Nephron progenitor cell (in vitro differentiated cells): ENCODE results near the gene SH3BGR.

Experiments
- DNase-seq: peaks from one replicate; pipeline ENCODE4 v3.0.0; 2021
- H3K27ac Mint-ChIP-seq: 2 replicates; pipeline ENCODE4 v1.8.0; 2021; ENCODE audit warnings: mild to moderate bottlenecking, moderate library complexity, mixed read lengths
- H3K27me3 Mint-ChIP-seq: 2 replicates; pipeline ENCODE4 v1.8.0; 2021; ENCODE audit warnings: mild to moderate bottlenecking, low read depth, mixed read lengths; ENCODE audit not compliant: poor library complexity
- H3K36me3 Mint-ChIP-seq: 2 replicates; pipeline ENCODE4 v1.8.0; 2021; ENCODE audit warnings: low read depth, mixed read lengths
- H3K4me1 Mint-ChIP-seq: 2 replicates; pipeline ENCODE4 v1.8.0; 2021; ENCODE audit warnings: mixed read lengths
- H3K4me3 Mint-ChIP-seq: 2 replicates; pipeline ENCODE4 v1.8.0; 2021; ENCODE audit warnings: mild to moderate bottlenecking, moderate library complexity, mixed read lengths
- H3K9me3 Mint-ChIP-seq: 2 replicates; pipeline ENCODE4 v1.8.0; 2021; ENCODE audit warnings: mild to moderate bottlenecking, moderate library complexity, mixed read lengths
- TF ChIP-seq, protein P1 (sequence below): fragments of 200-600 bp; sonication (generic); IDR thresholded peaks from 2 replicates; pipeline ENCODE4 v1.5.0; 2021; ENCODE audit warnings: antibody characterized with exemption

The SH3BGR gene

GRCh38 chr21:39479814-39480182, 28.0 kb downstream of the SH3BGR start:
- Mint-ChIP-seq H3K27ac (no peak overlapping the region), H3K4me3 (no peak overlapping the region), H3K27me3 (peaks cover 3% of the 10 kb centered on the region), H3K36me3 (peaks cover 12% of the 10 kb centered on the region), H3K4me1 (peaks cover 7% of the 10 kb centered on the region), H3K9me3 (no peaks in the 10 kb centered on the region)
- no peak for DNase-seq
- TF ChIP-seq, protein P1, sequence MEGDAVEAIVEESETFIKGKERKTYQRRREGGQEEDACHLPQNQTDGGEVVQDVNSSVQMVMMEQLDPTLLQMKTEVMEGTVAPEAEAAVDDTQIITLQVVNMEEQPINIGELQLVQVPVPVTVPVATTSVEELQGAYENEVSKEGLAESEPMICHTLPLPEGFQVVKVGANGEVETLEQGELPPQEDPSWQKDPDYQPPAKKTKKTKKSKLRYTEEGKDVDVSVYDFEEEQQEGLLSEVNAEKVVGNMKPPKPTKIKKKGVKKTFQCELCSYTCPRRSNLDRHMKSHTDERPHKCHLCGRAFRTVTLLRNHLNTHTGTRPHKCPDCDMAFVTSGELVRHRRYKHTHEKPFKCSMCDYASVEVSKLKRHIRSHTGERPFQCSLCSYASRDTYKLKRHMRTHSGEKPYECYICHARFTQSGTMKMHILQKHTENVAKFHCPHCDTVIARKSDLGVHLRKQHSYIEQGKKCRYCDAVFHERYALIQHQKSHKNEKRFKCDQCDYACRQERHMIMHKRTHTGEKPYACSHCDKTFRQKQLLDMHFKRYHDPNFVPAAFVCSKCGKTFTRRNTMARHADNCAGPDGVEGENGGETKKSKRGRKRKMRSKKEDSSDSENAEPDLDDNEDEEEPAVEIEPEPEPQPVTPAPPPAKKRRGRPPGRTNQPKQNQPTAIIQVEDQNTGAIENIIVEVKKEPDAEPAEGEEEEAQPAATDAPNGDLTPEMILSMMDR = no peak

- Mint-ChIP-seq H3K27me3 (peaks cover 3% of the 10 kb centered on the region), H3K36me3 (peaks cover 12% of the 10 kb centered on the region)
- no peak for DNase-seq
These were observed 28.5 kb downstream of the SH3BGR start for GRCh38 chr21:39480271-39480670.

DNA sequence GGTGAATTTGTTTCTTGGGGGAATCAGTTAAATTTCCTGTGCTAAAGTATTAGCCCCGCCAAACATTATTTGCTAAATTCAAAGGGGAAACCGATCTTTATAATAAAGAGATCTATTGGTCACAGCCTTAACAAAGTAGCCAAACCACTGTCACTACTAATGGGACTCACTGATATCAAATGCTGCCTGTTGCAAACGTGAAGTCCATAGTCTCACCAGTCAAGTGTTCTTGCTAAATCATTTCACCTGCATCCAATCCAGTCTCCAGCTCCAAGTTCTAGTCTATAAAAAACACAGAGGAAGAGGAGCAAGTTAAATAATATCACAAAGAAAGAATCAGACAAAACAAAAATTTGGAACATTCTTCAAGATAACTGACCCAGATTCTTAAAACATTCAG, 30.1 kb downstream of the SH3BGR start:
- Mint-ChIP-seq H3K4me1 (no peaks in the 10 kb centered on the region), H3K4me3 (no peak overlapping the region), H3K36me3 (no peaks in the 10 kb centered on the region), H3K9me3 (no peaks in the 10 kb centered on the region), H3K27ac (no peak overlapping the region), H3K27me3 (peaks cover 3% of the 10 kb centered on the region)
- no peak for DNase-seq
- TF ChIP-seq, protein P1 = no peak

More at GRCh38 chr21:39480271-39480670, 28.5 kb downstream of the SH3BGR start:
- Mint-ChIP-seq H3K27ac (no peak overlapping the region), H3K4me3 (no peak overlapping the region), H3K4me1 (peaks cover 7% of the 10 kb centered on the region), H3K9me3 (no peaks in the 10 kb centered on the region)
- TF ChIP-seq, protein P1 = no peak

GRCh38 chr21:39483917-39484316, 32.1 kb downstream of the SH3BGR start:
- Mint-ChIP-seq H3K36me3 (no peaks in the 10 kb centered on the region), H3K4me3 (no peak overlapping the region), H3K9me3 (no peaks in the 10 kb centered on the region), H3K27me3 (peaks cover 3% of the 10 kb centered on the region), H3K4me1 (no peaks in the 10 kb centered on the region), H3K27ac (no peak overlapping the region)
- TF ChIP-seq, protein P1 = no peak
- DNase-seq = no peak

GRCh38 chr21:39484711-39485276, 33.0 kb downstream of the SH3BGR start:
- no peak overlapping the region for H3K27ac Mint-ChIP-seq
- no peak for DNase-seq
- no peaks in the 10 kb centered on the region for H3K4me1 Mint-ChIP-seq
- TF ChIP-seq, protein P1 = no peak
- H3K36me3 Mint-ChIP-seq = no peaks in the 10 kb centered on the region
- H3K27me3 Mint-ChIP-seq = no peaks in the 10 kb centered on the region
- H3K4me3 Mint-ChIP-seq = no peak overlapping the region
- H3K9me3 Mint-ChIP-seq = no peaks in the 10 kb centered on the region

DNA sequence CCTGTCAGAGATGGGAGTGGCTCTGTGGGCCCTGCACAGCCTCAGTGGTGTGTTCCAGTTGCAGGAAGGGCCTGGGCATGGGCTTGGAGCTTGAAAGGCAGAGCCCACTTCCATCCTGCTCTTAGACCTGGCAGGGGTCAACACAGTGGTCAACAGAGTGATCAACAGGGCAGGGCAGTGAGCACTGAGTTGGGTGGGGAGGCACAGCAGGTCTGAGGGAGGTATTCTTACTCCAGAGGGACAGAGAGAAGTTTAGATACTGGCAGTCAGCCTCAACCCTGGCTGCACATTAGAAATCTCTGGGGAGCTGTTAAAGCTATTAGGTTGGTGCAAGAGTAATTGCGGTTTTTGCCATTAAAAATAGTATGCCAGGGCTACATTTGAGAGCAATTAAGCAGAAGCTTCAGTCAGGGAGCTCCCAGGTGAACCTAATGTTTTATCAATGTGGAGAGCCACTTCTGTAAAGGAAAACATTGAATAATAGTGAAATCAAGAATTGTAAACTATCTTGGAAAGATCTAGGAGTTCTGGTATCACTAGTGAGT, 37.7 kb downstream of the SH3BGR start:
- Mint-ChIP-seq H3K4me1 (no peaks in the 10 kb centered on the region), H3K27me3 (no peaks in the 10 kb centered on the region), H3K4me3 (no peak overlapping the region), H3K36me3 (peaks cover 4% of the 10 kb centered on the region), H3K9me3 (peaks cover 18% of the 10 kb centered on the region), H3K27ac (no peak overlapping the region)
- TF ChIP-seq, protein P1 = no peak
- no peak for DNase-seq
